IMR-90 (cell line): ENCODE data around the gene PRC1. TPM values are rescaled to one million over a fixed set of nuclear protein-coding genes. Genes with fewer than 3 reads are reported as not detected.

ENCODE experiments used
- ATAC-seq: fragments of 200-7000 bp; cut with Tn5 transposase; 2 replicates; pipeline ENCODE4 v1.9.1; 2020; ENCODE audit warnings: low read depth, mild to moderate bottlenecking, moderate library complexity
- BruUV-seq: library from RNA; stranded (reverse); fragments of 400-500 nt; replicated peaks from 2 replicates; lab custom pipeline; 2021; lab: Mats Ljungman, UMichigan
- CTCF ChIA-PET: fragments of 300-600 bp; formaldehyde crosslinking; extraction: SDS; loops from one replicate; lab custom pipeline; 2021; ENCODE audit warnings: antibody characterized with exemption; lab: Yijun Ruan, JAX
- POLR2A ChIA-PET: fragments of 300-600 bp; sonication (Branson Sonifier 250); formaldehyde crosslinking; loops from one replicate; lab custom pipeline; 2022; ENCODE audit warnings: antibody characterized with exemption; ENCODE audit not compliant: unreplicated experiment; lab: Charles Lee
- DNase-seq: peaks from one replicate; pipeline ENCODE4 v3.0.0; 2013
- H2AFZ ChIP-seq: replicated peaks from 2 replicates; pipeline ENCODE3; 2013; ENCODE audit warnings: low read length, mild to moderate bottlenecking; ENCODE audit not compliant: poor library complexity
- H2AK5ac ChIP-seq: 2 replicates; pipeline ENCODE4 v1.6.1; 2013; ENCODE audit warnings: low read depth, low read length, inconsistent platforms
- H2AK9ac ChIP-seq: replicated peaks from 2 replicates; pipeline ENCODE3; 2013; ENCODE audit warnings: mild to moderate bottlenecking, low read depth, low read length, moderate library complexity; ENCODE audit not compliant: poor library complexity
- H2BK120ac ChIP-seq: 2 replicates; pipeline ENCODE4 v1.6.1; 2013; ENCODE audit warnings: low read depth, low read length, inconsistent platforms
- H2BK15ac ChIP-seq: 3 replicates; pipeline ENCODE4 v1.6.1; 2013; ENCODE audit warnings: low read depth, low read length, inconsistent platforms
- H2BK20ac ChIP-seq: 2 replicates; pipeline ENCODE4 v1.6.1; 2013; ENCODE audit warnings: low read depth, mild to moderate bottlenecking, inconsistent platforms, low read length, moderate library complexity
- H2BK5ac ChIP-seq: 2 replicates; pipeline ENCODE4 v1.6.1; 2013; ENCODE audit warnings: mild to moderate bottlenecking, low read depth, low read length, inconsistent platforms; ENCODE audit not compliant: poor library complexity, severe bottlenecking
- H3K14ac ChIP-seq: replicated peaks from 2 replicates; pipeline ENCODE4 v1.6.1; 2013; ENCODE audit warnings: low read depth, low read length, inconsistent platforms
- H3K18ac ChIP-seq: 2 replicates; pipeline ENCODE4 v1.6.1; 2013; ENCODE audit warnings: low read depth, low read length, control low read depth
- H3K23ac ChIP-seq: 2 replicates; pipeline ENCODE4 v1.6.1; 2013; ENCODE audit warnings: low read depth, low read length, inconsistent platforms
- H3K27ac ChIP-seq: 2 replicates; pipeline ENCODE4 v1.5.1; 2013; ENCODE audit warnings: mild to moderate bottlenecking, control low read depth, low read length; ENCODE audit not compliant: insufficient read depth
- H3K27me3 ChIP-seq: 2 replicates; pipeline ENCODE4 v1.6.1; 2013; ENCODE audit warnings: low read length; ENCODE audit not compliant: control insufficient read depth, insufficient read depth
- H3K36me3 ChIP-seq: 2 replicates; pipeline ENCODE4 v1.6.1; 2013; ENCODE audit warnings: low read length, mixed read lengths; ENCODE audit not compliant: control insufficient read depth, insufficient read depth
- H3K4ac ChIP-seq: 2 replicates; pipeline ENCODE4 v1.6.1; 2013; ENCODE audit warnings: low read depth, low read length, inconsistent platforms
- H3K4me1 ChIP-seq: 2 replicates; pipeline ENCODE4 v1.6.1; 2013; ENCODE audit warnings: low read length, mixed read lengths; ENCODE audit not compliant: control insufficient read depth, insufficient read depth
- H3K4me2 ChIP-seq: 2 replicates; pipeline ENCODE4 v1.6.1; 2013; ENCODE audit warnings: low read depth, mild to moderate bottlenecking, control low read depth, low read length, moderate library complexity
- H3K4me3 ChIP-seq: 2 replicates; pipeline ENCODE4 v1.5.1; 2013; ENCODE audit warnings: low read depth, mild to moderate bottlenecking, control low read depth, low read length, moderate library complexity; ENCODE audit not compliant: insufficient read depth
- H3K56ac ChIP-seq: 2 replicates; pipeline ENCODE4 v1.6.1; 2013; ENCODE audit warnings: low read length, inconsistent platforms; ENCODE audit not compliant: insufficient read depth; ENCODE audit errors: extremely low read depth
- H3K79me1 ChIP-seq, 2 experiments: 2 replicates each; pipeline ENCODE4 v1.6.1; 2013; ENCODE audit warnings: low read length in 2 of 2, inconsistent platforms in 1 of 2, low read depth in 1 of 2
- H3K9ac ChIP-seq: 2 replicates; pipeline ENCODE4 v1.6.1; 2013; ENCODE audit warnings: low read depth, low read length, control low read depth
- H3K9me1 ChIP-seq: 2 replicates; pipeline ENCODE4 v1.6.1; 2013; ENCODE audit warnings: low read length, inconsistent platforms; ENCODE audit not compliant: insufficient read depth
- H3K9me3 ChIP-seq: 2 replicates; pipeline ENCODE4 v1.6.1; 2013; ENCODE audit warnings: low read length; ENCODE audit not compliant: control insufficient read depth, insufficient read depth
- H4K20me1 ChIP-seq: 2 replicates; pipeline ENCODE4 v1.6.1; 2013; ENCODE audit warnings: low read length, inconsistent platforms; ENCODE audit not compliant: insufficient read depth
- H4K5ac ChIP-seq: 2 replicates; pipeline ENCODE4 v1.6.1; 2013; ENCODE audit warnings: mild to moderate bottlenecking, low read depth, low read length, control low read depth
- H4K8ac ChIP-seq, 2 experiments: 2 replicates each; pipeline ENCODE4 v1.6.1; 2013; ENCODE audit warnings: low read depth in 2 of 2, low read length in 2 of 2, control low read depth in 1 of 2, inconsistent platforms in 1 of 2
- H4K91ac ChIP-seq: 2 replicates; pipeline ENCODE4 v1.6.1; 2013; ENCODE audit warnings: low read depth, low read length, inconsistent platforms; ENCODE audit not compliant: insufficient read depth
- MAZ ChIP-seq: IDR thresholded peaks from 2 replicates; pipeline ENCODE4 v1.6.1; 2012; ENCODE audit warnings: low read depth, mild to moderate bottlenecking, low read length, improper control_type of control experiment, moderate library complexity, borderline replicate concordance
- RCOR1 ChIP-seq: IDR thresholded peaks from 2 replicates; pipeline ENCODE4 v1.6.1; 2012; ENCODE audit warnings: mild to moderate bottlenecking, low read length, improper control_type of control experiment; ENCODE audit not compliant: insufficient replicate concordance
- SMC3 ChIP-seq: fragments of 150-350 bp; IDR thresholded peaks from 2 replicates; pipeline ENCODE4 v1.6.1; 2016; ENCODE audit warnings: low read depth, mild to moderate bottlenecking, antibody characterized with exemption, low read length, moderate library complexity
- USF2 ChIP-seq: fragments of 150-350 bp; IDR thresholded peaks from 2 replicates; pipeline ENCODE4 v1.6.1; 2017; ENCODE audit warnings: mild to moderate bottlenecking, antibody characterized with exemption, low read length, low read depth
- WGBS, 2 experiments: methylation state at CpG; one replicate each; pipeline versions ENCODE4 v1.1.5 to v1.1.7; 2013; ENCODE audit warnings: missing lambda C conversion rate in 2 of 2; ENCODE audit not compliant: insufficient read length in 1 of 2; ENCODE audit errors: extremely low coverage in 2 of 2; 5-methylcytosine and 5-hydroxymethylcytosine counted together
- dilution Hi-C: fragments of 300-500 bp; cut with HindIII; formaldehyde crosslinking; loops from one replicate; pipeline ENCODE4 v1.14.3; 2018; ENCODE audit warnings: low sequenced_read_pairs; ENCODE audit not compliant: unreplicated experiment
- in situ Hi-C: fragments of 300-500 bp; cut with MboI; formaldehyde crosslinking; loops from 3 replicates; pipeline ENCODE4 v1.14.3; 2019; ENCODE audit warnings: low sequenced_read_pairs, inconsistent platforms, mixed read lengths
- intact Hi-C: fragments of 100-400 bp; cut with micrococcal nuclease; formaldehyde crosslinking; loops from 2 replicates; pipeline ENCODE4 v1.10.0; 2022
- polyA plus RNA-seq, 3 experiments: library from polyadenylated mRNA; depleted of rRNA; stranded (reverse); fragments of >200 nt; gene quantifications; 2 replicates each; pipeline ENCODE4 v1.2.3, GENCODE V29; 2012; ENCODE audit warnings: low replicate concordance in 1 of 3
- total RNA-seq: library from RNA; depleted of rRNA; stranded (reverse); fragments of >200 nt; gene quantifications from 2 replicates; pipeline ENCODE4 v1.2.3, GENCODE V29; 2012

The PRC1 gene
- total and polyA plus RNA-seq, 2 of the 4 experiments (the other 2 are of a cell fraction): 131 to 148 TPM

GRCh38 chr15:90967206-90967605, 27.1 kb downstream of the PRC1 start:
- Histone ChIP-seq H2AK9ac (no peak overlapping the region), H3K27me3 (no peaks in the 10 kb centered on the region), H2BK5ac (no peak overlapping the region), H3K79me1 (peaks cover 11 to 28% of the 10 kb centered on the region in 2 experiments), H3K36me3 (peaks cover 26% of the 10 kb centered on the region), H3K9me3 (no peaks in the 10 kb centered on the region), H3K56ac (no peak overlapping the region), H3K9ac (no peak overlapping the region), H2BK120ac (no peak overlapping the region), H2BK15ac (no peak overlapping the region), H3K14ac (no peak overlapping the region), H3K4me2 (no peak overlapping the region), H2AFZ (no peak overlapping the region), H3K27ac (no peak overlapping the region), H2AK5ac (no peak overlapping the region), H4K20me1 (no peaks in the 10 kb centered on the region), H3K4ac (no peak overlapping the region), H4K5ac (no peak overlapping the region), H3K4me3 (no peak overlapping the region), H3K9me1 (0 out of 2 replicates have a peak, but pooled peaks cover 5% of the 10 kb centered on the region), H3K4me1 (no peaks in the 10 kb centered on the region), H2BK20ac (no peak overlapping the region), H4K91ac (no peak overlapping the region), H4K8ac (no peak overlapping the region), H3K18ac (no peak overlapping the region), H3K23ac (no peak overlapping the region)
- ATAC-seq (no peak), DNase-seq (no peak)
- WGBS, 2 experiments: 100% methylated on average over 2 of the region's 5 CpGs; no CpG with 5 or more reads in 1 of the 2 experiments
- dilution Hi-C loops: no loop called here
- ChIA-PET POLR2A (no interaction called here), CTCF (interaction anchor here (1.5 to 2.0 kb wide), 2 partner anchors 10 to 11 kb away, joined by 5 to 7 read pairs; no protein-coding TSS in a partner anchor)
- in situ Hi-C loops: no loop called here
- intact Hi-C loops: no loop called here
- no peak for TF ChIP-seq MAZ
- TF ChIP-seq SMC3: no peak
- no peak for TF ChIP-seq RCOR1
- TF ChIP-seq USF2: no peak
- BruUV-seq: no TSS peak
